Fibroblast of skin of abdomen (primary cell): ENCODE measurements around the gene ATG5.
"Not testable (repeated sequence)": the region's sequence is repeated elsewhere in the genome, so short reads cannot be mapped to it uniquely, and the experiment has no call there.

Experiments used
- DNase-seq: peaks from one replicate; pipeline ENCODE4 v3.0.0-alpha.2; 2013

The ATG5 gene

GRCh38 chr6:106152476-106152875, 173.1 kb downstream of the ATG5 start:
- DNase-seq: not testable (repeated sequence)

- no peak for DNase-seq
Observed at GRCh38 chr6:106149472-106150069, 176.0 kb downstream of the ATG5 start.

- no peak for DNase-seq
Observed at GRCh38 chr6:106147476-106147875, 178.1 kb downstream of the ATG5 start.

- no peak for DNase-seq
Observed at GRCh38 chr6:106146852-106147351, 178.7 kb downstream of the ATG5 start.

GRCh38 chr6:106145741-106146227, 179.8 kb downstream of the ATG5 start:
- DNase-seq: no peak

GRCh38 chr6:106145144-106145543, 180.4 kb downstream of the ATG5 start:
- DNase-seq: no peak

GRCh38 chr6:106143665-106144064, 181.9 kb downstream of the ATG5 start:
- DNase-seq: no peak

- peak; percentile 23 for DNase-seq
Observed at GRCh38 chr6:106142876-106143431, 182.6 kb downstream of the ATG5 start.

GRCh38 chr6:106141441-106142237, 183.9 kb downstream of the ATG5 start:
- no peak for DNase-seq

- DNase-seq: no peak
Observed at GRCh38 chr6:106138151-106138550, 187.4 kb downstream of the ATG5 start.

GRCh38 chr6:106136845-106137244, 188.7 kb downstream of the ATG5 start:
- DNase-seq: no peak

- no peak for DNase-seq
Observed at GRCh38 chr6:106135911-106136571, 189.5 kb downstream of the ATG5 start.

- no peak for DNase-seq
Observed at GRCh38 chr6:106134906-106135634, 190.5 kb downstream of the ATG5 start.
